Esophagus squamous epithelium (tissue), 5 donors: ENCODE data around the gene TBL1X. TPM values are rescaled to one million over a fixed set of nuclear protein-coding genes. Genes with fewer than 3 reads are reported as not detected.
"Not testable (repeated sequence)": the region's sequence is repeated elsewhere in the genome, so short reads cannot be mapped to it uniquely, and the experiment has no call there.

ENCODE experiments used
- DNase-seq: peaks from one replicate; lab custom pipeline; 2025; lab: John Stamatoyannopoulos, UW
- H3K27ac ChIP-seq, 4 donors: fragments of 200-600 bp; sonication (generic); one replicate each; pipeline ENCODE4 v1.5.1; 2016 to 2019; ENCODE audit warnings: mild to moderate bottlenecking in 1 of 4
- H3K27me3 ChIP-seq, 4 donors: fragments of 200-600 bp; sonication (generic); 1 replicate in 3 of 4; 2 replicates in 1 of 4; pipeline versions ENCODE4 v1.5.1 to v1.6.0; 2017 to 2021; ENCODE audit warnings: antibody characterized with exemption in 1 of 4
- H3K36me3 ChIP-seq, 3 donors: fragments of 200-600 bp; sonication (generic); one replicate each; pipeline ENCODE4 v1.5.1; 2016 to 2019
- H3K4me1 ChIP-seq, 3 donors: fragments of 200-600 bp; sonication (generic); one replicate each; pipeline ENCODE4 v1.5.1; 2017 to 2019
- H3K4me3 ChIP-seq, 4 donors: fragments of 200-600 bp; sonication (generic); 1 replicate in 3 of 4; 2 replicates in 1 of 4; pipeline ENCODE4 v1.5.1; 2016 to 2019; ENCODE audit warnings: mild to moderate bottlenecking in 2 of 4, moderate library complexity in 1 of 4
- H3K9me3 ChIP-seq, 3 donors: fragments of 200-600 bp; sonication (generic); one replicate each; pipeline ENCODE4 v1.5.1; 2016 to 2019
- CTCF ChIP-seq, 6 experiments: fragments of 450-650 bp in 4 of 6; fragments of 200-600 bp in 2 of 6; sonication (generic) in 2 of 6; IDR thresholded peaks; one replicate each; pipeline ENCODE4 v1.5.1; 2016 to 2019; ENCODE audit warnings: antibody characterized with exemption in 6 of 6, mild to moderate bottlenecking in 4 of 6, moderate library complexity in 4 of 6
- POLR2A ChIP-seq, 4 donors: fragments of 450-650 bp; IDR thresholded peaks; one replicate each; pipeline ENCODE4 v1.6.1; 2017; ENCODE audit warnings: antibody characterized with exemption in 4 of 4, mild to moderate bottlenecking in 4 of 4, moderate library complexity in 3 of 4
- WGBS, 2 donors: methylation state at CpG; one replicate each; pipeline ENCODE4 v1.1.5; 2018; 5-methylcytosine and 5-hydroxymethylcytosine counted together
- intact Hi-C: fragments of 100-400 bp; cut with DNase I; formaldehyde crosslinking; loops from one replicate; pipeline ENCODE4 v1.15.0; 2022
- total RNA-seq, 4 donors: library from RNA; depleted of rRNA; stranded (reverse); fragments of >200 nt; gene quantifications; one replicate each; pipeline ENCODE4 v1.1.0, GENCODE V29; 2016
- donor health status: DM: yes; HTN: yes; CAD: no.

The TBL1X gene
- total RNA-seq, 4 donors from 2014 or later, result 17.5 to 24.2 (median 21.8) TPM

GRCh38 chrX:9765072-9765736 lies 300.3 kb downstream of the TBL1X start:
- peak overlapping the region in 2 of 4 donors; percentile 3 to 24 for H3K4me3 ChIP-seq
- H3K36me3 ChIP-seq, result no peaks in the 10 kb centered on the region
- no peak for DNase-seq
- no peaks in the 10 kb centered on the region for H3K9me3 ChIP-seq
- 46% methylated on average over 9 of the region's 67 CpGs; no CpG with 5 or more reads in 1 of the 2 donors for WGBS, 2 donors
- peaks cover 0 to 8% (median 0%) of the 10 kb centered on the region in 3 donors for H3K4me1 ChIP-seq
- TF ChIP-seq CTCF (IDR thresholded peaks at IDR 0.05), result no peak
- TF ChIP-seq POLR2A (IDR thresholded peaks at IDR 0.05), result no peak
- H3K27me3 ChIP-seq, result peaks cover 0 to 9% (median 0%) of the 10 kb centered on the region in 4 donors
- no peak overlapping the region for H3K27ac ChIP-seq
- intact Hi-C loops, result no loop called here

- peak within 1 kb of the TSS in 2 of 4 donors; percentile 3 to 24 for H3K4me3 ChIP-seq
- no peak within 1 kb of the TSS for H3K27ac ChIP-seq
- WGBS, 2 donors, result 20 to 60% methylated on average over 1 to 2 of the region's 26 CpGs
- TF ChIP-seq POLR2A (IDR thresholded peaks at IDR 0.05) (no peak), CTCF (IDR thresholded peaks at IDR 0.05) (no peak)
- peaks cover 0 to 9% (median 0%) of the 10 kb centered on the region in 4 donors for H3K27me3 ChIP-seq
- H3K36me3 ChIP-seq, result no peaks in the 10 kb centered on the region
- no peak for DNase-seq
- peaks cover 0 to 8% (median 0%) of the 10 kb centered on the region in 3 donors for H3K4me1 ChIP-seq
- intact Hi-C loops, result no loop called here
- H3K9me3 ChIP-seq, result no peaks in the 10 kb centered on the region
These were observed 300.9 kb downstream of the TBL1X start, which contains the start of gene GPR143 for GRCh38 chrX:9765737-9766097. TSS of gene GPR143 (minus strand) at chrX:9765847. CDS start at chrX:9765817, 30 bp downstream.

- Histone ChIP-seq H3K9me3 (no peaks in the 10 kb centered on the region), H3K4me1 (peaks cover 0 to 8% (median 0%) of the 10 kb centered on the region in 3 donors), H3K4me3 (no peak overlapping the region), H3K27me3 (peaks cover 0 to 9% (median 0%) of the 10 kb centered on the region in 4 donors), H3K27ac (no peak overlapping the region), H3K36me3 (no peaks in the 10 kb centered on the region)
- WGBS, 2 donors, result 25 to 46% methylated on average over 3 to 5 of the region's 6 CpGs
- TF ChIP-seq POLR2A (IDR thresholded peaks at IDR 0.05), result no peak
- no peak for TF ChIP-seq CTCF (IDR thresholded peaks at IDR 0.05)
- DNase-seq, result no peak
- intact Hi-C loops, result no loop called here
These were observed 302.5 kb downstream of the TBL1X start for GRCh38 chrX:9767375-9767774.

- DNase-seq, H3K9me3 ChIP-seq, intact Hi-C loops, H3K27ac ChIP-seq, H3K4me1 ChIP-seq, H3K36me3 ChIP-seq, H3K4me3 ChIP-seq, H3K27me3 ChIP-seq: not testable (repeated sequence)
- WGBS, 2 donors, result 58 to 90% methylated on average over 2 of the region's 5 CpGs
These were observed 303.5 kb downstream of the TBL1X start for GRCh38 chrX:9768321-9768839.

- Histone ChIP-seq H3K36me3 (no peaks in the 10 kb centered on the region), H3K27me3 (peaks cover 0 to 5% (median 0%) of the 10 kb centered on the region in 4 donors), H3K4me1 (peaks cover 0 to 4% (median 0%) of the 10 kb centered on the region in 3 donors), H3K9me3 (no peaks in the 10 kb centered on the region), H3K4me3 (no peak overlapping the region), H3K27ac (peak overlapping the region in 3 of 4 donors; percentile 25 to 64 (median 49))
- TF ChIP-seq POLR2A (IDR thresholded peaks at IDR 0.05) (no peak), CTCF (IDR thresholded peaks at IDR 0.05) (peak in 1 of 6 experiments; percentile 20)
- DNase-seq, result no peak
- WGBS, 2 donors, result 31% methylated on average over 1 of the region's 1 CpG; no CpG with 5 or more reads in 1 of the 2 donors
- intact Hi-C loops, result no loop called here
These were observed 305.5 kb downstream of the TBL1X start for GRCh38 chrX:9770319-9770718.
